ENCODE results near the gene TSPY8. TPM values are rescaled to one million over a fixed set of nuclear protein-coding genes. Genes with fewer than 3 reads are reported as not detected.
"Not testable (repeated sequence)": the region's sequence is repeated elsewhere in the genome, so short reads cannot be mapped to it uniquely, and the experiment has no call there.

TSPY8 gene, protein sequence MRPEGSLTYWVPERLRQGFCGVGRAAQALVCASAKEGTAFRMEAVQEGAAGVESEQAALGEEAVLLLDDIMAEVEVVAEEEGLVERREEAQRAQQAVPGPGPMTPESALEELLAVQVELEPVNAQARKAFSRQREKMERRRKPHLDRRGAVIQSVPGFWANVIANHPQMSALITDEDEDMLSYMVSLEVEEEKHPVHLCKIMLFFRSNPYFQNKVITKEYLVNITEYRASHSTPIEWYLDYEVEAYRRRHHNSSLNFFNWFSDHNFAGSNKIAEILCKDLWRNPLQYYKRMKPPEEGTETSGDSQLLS
- not detected for total RNA-seq

- DNase-seq (ENCODE audit: low spot score); H3K27me3 ChIP-seq; H3K9me3 ChIP-seq; H3K36me3 ChIP-seq; H3K4me3 ChIP-seq; H3K27ac ChIP-seq; H3K4me1 ChIP-seq: not testable (repeated sequence)
These were observed at the start of gene TSPY8 for GRCh38 chrY:9357497-9357896. TSS of gene TSPY8 (plus strand) at chrY:9357797. CDS start at chrY:9357843, 46 bp downstream.

DNA sequence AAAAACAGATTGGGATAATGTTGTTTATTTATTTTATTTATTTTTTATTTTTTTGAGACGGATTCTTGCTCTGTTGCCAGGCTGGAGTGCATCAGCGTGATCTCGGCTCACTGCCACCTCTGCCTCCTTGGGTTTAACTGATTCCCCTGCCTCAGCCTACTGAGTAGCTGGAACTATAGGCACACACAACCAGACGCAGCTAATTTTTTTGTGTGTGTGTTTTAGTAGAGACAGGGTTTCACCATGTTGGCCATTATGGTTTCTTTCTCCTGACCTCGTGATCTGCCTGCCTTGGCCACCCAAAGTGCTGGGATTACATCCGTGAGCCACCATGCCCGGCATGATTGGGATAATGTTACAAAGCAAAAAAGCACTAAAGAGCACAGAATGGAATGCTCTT, 36.6 kb upstream of the TSPY8 start:
- no peaks in the 10 kb centered on the region for H3K36me3 ChIP-seq
- H3K9me3 ChIP-seq: no peaks in the 10 kb centered on the region
- TF ChIP-seq, protein P1, sequence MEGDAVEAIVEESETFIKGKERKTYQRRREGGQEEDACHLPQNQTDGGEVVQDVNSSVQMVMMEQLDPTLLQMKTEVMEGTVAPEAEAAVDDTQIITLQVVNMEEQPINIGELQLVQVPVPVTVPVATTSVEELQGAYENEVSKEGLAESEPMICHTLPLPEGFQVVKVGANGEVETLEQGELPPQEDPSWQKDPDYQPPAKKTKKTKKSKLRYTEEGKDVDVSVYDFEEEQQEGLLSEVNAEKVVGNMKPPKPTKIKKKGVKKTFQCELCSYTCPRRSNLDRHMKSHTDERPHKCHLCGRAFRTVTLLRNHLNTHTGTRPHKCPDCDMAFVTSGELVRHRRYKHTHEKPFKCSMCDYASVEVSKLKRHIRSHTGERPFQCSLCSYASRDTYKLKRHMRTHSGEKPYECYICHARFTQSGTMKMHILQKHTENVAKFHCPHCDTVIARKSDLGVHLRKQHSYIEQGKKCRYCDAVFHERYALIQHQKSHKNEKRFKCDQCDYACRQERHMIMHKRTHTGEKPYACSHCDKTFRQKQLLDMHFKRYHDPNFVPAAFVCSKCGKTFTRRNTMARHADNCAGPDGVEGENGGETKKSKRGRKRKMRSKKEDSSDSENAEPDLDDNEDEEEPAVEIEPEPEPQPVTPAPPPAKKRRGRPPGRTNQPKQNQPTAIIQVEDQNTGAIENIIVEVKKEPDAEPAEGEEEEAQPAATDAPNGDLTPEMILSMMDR (IDR thresholded peaks at IDR 0.05): no peak
- H3K27ac ChIP-seq: no peak overlapping the region
- no peak for DNase-seq (ENCODE audit: low spot score)
- H3K4me3 ChIP-seq: no peak overlapping the region
- H3K4me1 ChIP-seq: no peaks in the 10 kb centered on the region
- no peaks in the 10 kb centered on the region for H3K27me3 ChIP-seq

GRCh38 chrY:9337164-9337563, 20.4 kb upstream of the TSPY8 start, which contains the start of gene TSPY4:
TSS of gene TSPY4 (plus strand) at chrY:9337464. CDS start at chrY:9337510, 46 bp downstream.
- not testable (repeated sequence) for DNase-seq (ENCODE audit: low spot score); H3K27ac ChIP-seq; H3K4me3 ChIP-seq; H3K27me3 ChIP-seq; H3K36me3 ChIP-seq; H3K9me3 ChIP-seq; H3K4me1 ChIP-seq

GRCh38 chrY:9396527-9396926, 38.9 kb downstream of the TSPY8 start:
- H3K27ac ChIP-seq; H3K27me3 ChIP-seq; DNase-seq (ENCODE audit: low spot score); H3K36me3 ChIP-seq; H3K4me3 ChIP-seq; H3K4me1 ChIP-seq; H3K9me3 ChIP-seq: not testable (repeated sequence)

DNA sequence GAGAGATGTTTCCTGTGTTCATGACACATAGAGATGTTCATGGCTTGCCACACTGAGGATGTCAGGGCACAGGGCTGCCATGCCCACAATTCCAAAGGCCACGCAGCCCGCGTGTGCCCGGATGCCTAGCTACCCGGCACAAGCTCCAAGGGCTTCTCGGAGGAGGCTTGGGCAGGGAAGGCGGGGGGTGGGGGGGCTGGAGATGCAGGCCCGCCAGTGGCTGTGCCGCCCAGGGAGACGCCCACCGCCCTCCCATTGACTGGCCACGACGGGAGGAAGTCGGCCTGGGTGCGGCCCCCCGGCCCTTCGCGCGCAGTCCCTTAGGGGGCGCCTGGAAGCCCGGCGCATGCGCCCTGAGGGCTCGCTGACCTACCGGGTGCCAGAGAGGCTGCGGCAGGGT, 40.5 kb downstream of the TSPY8 start, which contains the start of gene TSPY3:
TSPY3 (plus strand) TSS at position 301 of the 400 bp plus-strand sequence; CDS start at position 347, 46 bp downstream.
- not testable (repeated sequence) for H3K4me1 ChIP-seq; H3K27me3 ChIP-seq; H3K27ac ChIP-seq; H3K36me3 ChIP-seq; H3K4me3 ChIP-seq; DNase-seq (ENCODE audit: low spot score); H3K9me3 ChIP-seq

Other genes with a start within 250 kb of the TSPY8 start
- gene TSPY4, start 20.3 kb upstream of the TSPY8 start, total RNA-seq: not detected
- not detected for gene TSPY3, start 40.6 kb downstream of the TSPY8 start, total RNA-seq
- not detected for gene TSPY1, start 109.2 kb downstream of the TSPY8 start, total RNA-seq
- gene TSPY9, start 129.5 kb downstream of the TSPY8 start, total RNA-seq: not detected
- gene TSPY10, start 170.1 kb downstream of the TSPY8 start, total RNA-seq: not detected